ENCODE data around the gene LMAN1L.
A peak's percentile ranks its signal among the peaks of the same experiment; 100 is the strongest.

LMAN1L gene

GRCh38 chr15:74863239-74864056 lies 50.8 kb downstream of the LMAN1L start:
- no peak for DNase-seq

GRCh38 chr15:74864296-74864695 lies 51.7 kb downstream of the LMAN1L start:
- no peak for DNase-seq

- DNase-seq = no peak
These were observed 52.7 kb downstream of the LMAN1L start for GRCh38 chr15:74865316-74865715.

GRCh38 chr15:74866090-74866489 lies 53.5 kb downstream of the LMAN1L start:
- DNase-seq = no peak

GRCh38 chr15:74867466-74868038 lies 54.9 kb downstream of the LMAN1L start:
- DNase-seq = no peak

- DNase-seq = no peak
These were observed 55.4 kb downstream of the LMAN1L start for GRCh38 chr15:74868059-74868458.

- no peak for DNase-seq
These were observed 56.7 kb downstream of the LMAN1L start for GRCh38 chr15:74869372-74869725.

- DNase-seq = no peak
These were observed 57.2 kb downstream of the LMAN1L start for GRCh38 chr15:74869726-74870407.

GRCh38 chr15:74870436-74871215 lies 58.0 kb downstream of the LMAN1L start:
- DNase-seq = no peak

GRCh38 chr15:74872702-74873035 lies 60.0 kb downstream of the LMAN1L start:
- no peak for DNase-seq

GRCh38 chr15:74873036-74873755 lies 60.6 kb downstream of the LMAN1L start, which contains the start of gene SCAMP2:
SCAMP2 (minus strand) TSS chr15:74873365; CDS start chr15:74873255, 110 bp downstream.
- peak; percentile 70 for DNase-seq

GRCh38 chr15:74873756-74874424 lies 61.3 kb downstream of the LMAN1L start:
- no peak for DNase-seq

All from NCI-H510A treated with DMSO at 0.1 percent for 48 hours (cell line).